HEK293 (cell line): ENCODE measurements around the gene RPS21.

Experiments used
- CTCF ChIA-PET: fragments of 350-600 bp; formaldehyde crosslinking; extraction: SDS; loops from one replicate; lab custom pipeline; 2021; ENCODE audit warnings: antibody characterized with exemption; lab: Yijun Ruan, JAX
- POLR2A ChIA-PET: fragments of 300-600 bp; formaldehyde crosslinking; extraction: SDS; loops from one replicate; lab custom pipeline; 2020; ENCODE audit warnings: antibody characterized with exemption, inconsistent platforms; lab: Yijun Ruan, JAX
- H3K27ac ChIP-seq: fragments of 200-500 bp; sonication (Bioruptor generic); 2 replicates; pipeline ENCODE4 v1.5.1; 2014; ENCODE audit warnings: low read depth, low read length, control low read depth, inconsistent platforms; ENCODE audit errors: extremely low read depth
- H3K36me3 ChIP-seq, 2 experiments: fragments of 200-500 bp in 1 of 2; sonication (Bioruptor generic) in 1 of 2; 1 replicate in 1 of 2; 2 replicates in 1 of 2; pipeline ENCODE4 v1.5.1; 2014 to 2017; ENCODE audit warnings: inconsistent platforms in 2 of 2, low read length in 2 of 2; ENCODE audit not compliant: control insufficient read depth in 2 of 2, insufficient read depth in 1 of 2
- H3K4me1 ChIP-seq: fragments of 200-500 bp; sonication (Bioruptor generic); 2 replicates; pipeline ENCODE4 v1.5.1; 2014; ENCODE audit warnings: mild to moderate bottlenecking, low read length, inconsistent platforms; ENCODE audit not compliant: control insufficient read depth, insufficient read depth
- H3K4me3 ChIP-seq: 2 replicates; pipeline ENCODE4 v1.5.1; 2011; ENCODE audit warnings: low read depth, mild to moderate bottlenecking, control low read depth, low read length, moderate library complexity
- H3K9me3 ChIP-seq: fragments of 200-500 bp; sonication (Bioruptor generic); 2 replicates; pipeline ENCODE4 v1.5.1; 2014; ENCODE audit warnings: low read depth, low read length, inconsistent platforms; ENCODE audit not compliant: control insufficient read depth, insufficient read depth
- EGR2 ChIP-seq: fragments of 450-650 bp; formaldehyde crosslinking; IDR thresholded peaks from 2 replicates; pipeline ENCODE4 v1.5.1; 2016; ENCODE audit warnings: low read depth, missing biosample characterization, missing genetic modification characterization
- GLIS2 ChIP-seq: fragments of 450-650 bp; formaldehyde crosslinking; IDR thresholded peaks from 2 replicates; pipeline ENCODE4 v1.5.1; 2016; ENCODE audit warnings: missing biosample characterization, missing genetic modification characterization
- IKZF3 ChIP-seq: fragments of 450-650 bp; IDR thresholded peaks from 2 replicates; pipeline ENCODE4 v1.5.0; 2018; ENCODE audit warnings: missing biosample characterization, mild to moderate bottlenecking, missing genetic modification characterization, moderate library complexity
- INSM2 ChIP-seq: fragments of 450-650 bp; formaldehyde crosslinking; IDR thresholded peaks from 2 replicates; pipeline ENCODE4 v1.5.1; 2016; ENCODE audit warnings: missing biosample characterization, missing genetic modification characterization
- KLF1 ChIP-seq: fragments of 450-650 bp; formaldehyde crosslinking; IDR thresholded peaks from 2 replicates; pipeline ENCODE4 v1.5.1; 2016; ENCODE audit warnings: missing biosample characterization, missing genetic modification characterization
- KLF7 ChIP-seq: fragments of 450-650 bp; formaldehyde crosslinking; IDR thresholded peaks from 2 replicates; pipeline ENCODE4 v1.5.1; 2016; ENCODE audit warnings: missing biosample characterization, missing genetic modification characterization, borderline replicate concordance
- KLF9 ChIP-seq: fragments of 450-650 bp; formaldehyde crosslinking; IDR thresholded peaks from 2 replicates; pipeline ENCODE4 v1.5.1; 2016; ENCODE audit warnings: missing biosample characterization, missing genetic modification characterization, low read depth
- SP2 ChIP-seq: fragments of 450-650 bp; formaldehyde crosslinking; IDR thresholded peaks from 2 replicates; pipeline ENCODE4 v1.5.1; 2016; ENCODE audit warnings: missing biosample characterization, missing genetic modification characterization
- SP3 ChIP-seq: fragments of 450-650 bp; formaldehyde crosslinking; IDR thresholded peaks from 2 replicates; pipeline ENCODE4 v1.5.1; 2016; ENCODE audit warnings: missing biosample characterization, missing genetic modification characterization
- TRIM28 ChIP-seq: IDR thresholded peaks from 2 replicates; pipeline ENCODE4 v1.6.1; 2011; ENCODE audit warnings: low read length, control low read depth, borderline replicate concordance
- ZBTB26 ChIP-seq: fragments of 450-650 bp; formaldehyde crosslinking; optimal IDR thresholded peaks from 2 replicates; pipeline ENCODE3; 2016; ENCODE audit warnings: missing biosample characterization, mild to moderate bottlenecking, missing genetic modification characterization
- ZBTB6 ChIP-seq: fragments of 450-650 bp; formaldehyde crosslinking; IDR thresholded peaks from 2 replicates; pipeline ENCODE4 v1.5.1; 2017; ENCODE audit warnings: missing biosample characterization, missing genetic modification characterization
- ZBTB7A ChIP-seq: fragments of 450-650 bp; formaldehyde crosslinking; IDR thresholded peaks from 2 replicates; pipeline ENCODE4 v1.5.1; 2016; ENCODE audit warnings: low read depth, missing biosample characterization, missing genetic modification characterization
- ZFHX2 ChIP-seq: fragments of 450-650 bp; formaldehyde crosslinking; conservative IDR thresholded peaks from 2 replicates; pipeline ENCODE4 v1.5.1; 2016; ENCODE audit warnings: missing biosample characterization, missing genetic modification characterization
- ZNF2 ChIP-seq: fragments of 450-650 bp; formaldehyde crosslinking; IDR thresholded peaks from 2 replicates; pipeline ENCODE4 v1.5.1; 2016; ENCODE audit warnings: missing biosample characterization, missing genetic modification characterization
- ZNF202 ChIP-seq: fragments of 450-650 bp; formaldehyde crosslinking; IDR thresholded peaks from 2 replicates; pipeline ENCODE4 v1.5.1; 2016; ENCODE audit warnings: missing biosample characterization, missing genetic modification characterization, borderline replicate concordance
- ZNF341 ChIP-seq: fragments of 450-650 bp; formaldehyde crosslinking; IDR thresholded peaks from 2 replicates; pipeline ENCODE4; 2016; ENCODE audit warnings: low read depth, missing biosample characterization, missing genetic modification characterization
- ZNF394 ChIP-seq: fragments of 450-650 bp; formaldehyde crosslinking; IDR thresholded peaks from 2 replicates; pipeline ENCODE4 v1.5.1; 2016; ENCODE audit warnings: missing biosample characterization, missing genetic modification characterization, mild to moderate bottlenecking, moderate library complexity, borderline replicate concordance
- ZNF398 ChIP-seq: fragments of 450-650 bp; formaldehyde crosslinking; IDR thresholded peaks from 2 replicates; pipeline ENCODE4 v1.5.1; 2017; ENCODE audit warnings: missing biosample characterization, missing genetic modification characterization
- ZNF423 ChIP-seq: fragments of 450-650 bp; formaldehyde crosslinking; IDR thresholded peaks from 2 replicates; pipeline ENCODE4 v1.5.1; 2016; ENCODE audit warnings: missing biosample characterization, missing genetic modification characterization
- ZNF514 ChIP-seq: fragments of 450-650 bp; formaldehyde crosslinking; IDR thresholded peaks from 2 replicates; pipeline ENCODE4 v1.5.1; 2016; ENCODE audit warnings: missing biosample characterization, missing genetic modification characterization
- ZNF561 ChIP-seq: fragments of 450-650 bp; IDR thresholded peaks from 2 replicates; pipeline ENCODE4 v1.5.1; 2018; ENCODE audit warnings: missing biosample characterization, missing genetic modification characterization, borderline replicate concordance
- ZNF629 ChIP-seq: fragments of 450-650 bp; formaldehyde crosslinking; IDR thresholded peaks from 2 replicates; pipeline ENCODE4 v1.5.1; 2017; ENCODE audit warnings: missing biosample characterization, missing genetic modification characterization
- ZNF654 ChIP-seq: fragments of 450-650 bp; formaldehyde crosslinking; IDR thresholded peaks from 2 replicates; pipeline ENCODE4 v1.5.1; 2016; ENCODE audit warnings: low read depth, missing biosample characterization, missing genetic modification characterization
- ZNF747 ChIP-seq: fragments of 450-650 bp; formaldehyde crosslinking; IDR thresholded peaks from 2 replicates; pipeline ENCODE4 v1.5.1; 2016; ENCODE audit warnings: missing biosample characterization, missing genetic modification characterization
- ZSCAN30 ChIP-seq: fragments of 450-650 bp; IDR thresholded peaks from 2 replicates; pipeline ENCODE4 v1.5.1; 2018; ENCODE audit warnings: missing biosample characterization, mild to moderate bottlenecking, missing genetic modification characterization, moderate library complexity

RPS21 gene

GRCh38 chr20:62367633-62368391 lies 19.1 kb upstream of the RPS21 start (continued):
- TF ChIP-seq ZBTB6 (tag by site-specific recombination), result peak; percentile 59; the same call in 1 of the 2 replicates
- 0 out of 2 replicates have a peak, but pooled peaks have one; percentile 43 for TF ChIP-seq ZNF2 (tag by site-specific recombination)
- no peak for TF ChIP-seq ZNF654 (tag by site-specific recombination)
- TF ChIP-seq ZNF514 (tag by site-specific recombination), result no peak
- TF ChIP-seq ZBTB26, result peak; percentile 39
- TF ChIP-seq KLF1 (tag by site-specific recombination), result peak; percentile 69

- CTCF ChIA-PET, result interaction anchor here (0.7 to 4.6 kb wide), 6 partner anchors 14 to 68 kb away, joined by 3 to 25 read pairs (median 4); no protein-coding TSS in a partner anchor
- POLR2A ChIA-PET, result interaction anchor here (0.5 to 3.6 kb wide), 12 partner anchors 12 to 447 kb away, joined by 3 to 14 read pairs (median 3); partner anchors contain the start of gene RPS21
- Histone ChIP-seq H3K9me3 (no peaks in the 10 kb centered on the region), H3K27ac (0 out of 2 replicates have a peak overlapping the region, but pooled peaks have one; percentile 5), H3K4me1 (peaks cover 34% of the 10 kb centered on the region), H3K36me3 (no peaks in the 10 kb centered on the region), H3K4me3 (peak overlapping the region; percentile 11; the same call in 1 of the 2 replicates)
- TF ChIP-seq EGR2 (tag by site-specific recombination) (peak; percentile 44), SP2 (tag by site-specific recombination) (peak; percentile 34), TRIM28 (no peak), ZNF341 (tag by site-specific recombination) (peak; percentile 29; the same call in 1 of the 2 replicates), ZNF398 (peak; percentile 79), GLIS2 (tag by site-specific recombination) (peak; percentile 38), KLF7 (tag by site-specific recombination) (no peak), ZSCAN30 (tag by site-specific recombination) (no peak), ZNF561 (tag by site-specific recombination) (peak; percentile 21; the same call in 1 of the 2 replicates), ZNF747 (no peak), ZNF423 (tag by site-specific recombination) (0 out of 2 replicates have a peak, but pooled peaks have one; percentile 31), INSM2 (tag by site-specific recombination) (no peak), ZNF394 (no peak), ZNF629 (tag by site-specific recombination) (no peak), ZBTB7A (tag by site-specific recombination) (no peak), ZFHX2 (tag by site-specific recombination) (peak; percentile 35; the same call in 1 of the 2 replicates), IKZF3 (tag by site-specific recombination) (0 out of 2 replicates have a peak, but pooled peaks have one; percentile 26), ZNF202 (no peak), KLF9 (peak; percentile 26; the same call in 1 of the 2 replicates), SP3 (peak; percentile 53)
Measured at GRCh38 chr20:62368392-62368975, 18.4 kb upstream of the RPS21 start.
